ENCODE data around the gene ARPP19. TPM values are rescaled to one million over a fixed set of nuclear protein-coding genes. Genes with fewer than 3 reads are reported as not detected.
"Not testable (repeated sequence)": the region's sequence is repeated elsewhere in the genome, so short reads cannot be mapped to it uniquely, and the experiment has no call there.

ARPP19 gene
- total and polyA plus RNA-seq, 2 experiments from 2014 or later, result 52.7 to 130 TPM

- H3K36me3 ChIP-seq (replicated peaks; ENCODE audit: insufficient read depth, low read depth), result no peaks in the 10 kb centered on the region
- DNase-seq (ENCODE audit: low spot score), result no peak
These were observed 40.8 kb upstream of the ARPP19 start for GRCh38 chr15:52609593-52609992.

GRCh38 chr15:52584414-52584813 is 15.6 kb upstream of the ARPP19 start:
- TF ChIP-seq CTCF (IDR thresholded peaks at IDR 0.05; ENCODE audit: poor library complexity), result no peak
- TF ChIP-seq EZH2phosphoT487 (IDR thresholded peaks at IDR 0.05; ENCODE audit: low read depth, severe bottlenecking, unreplicated experiment), result no peak
- TF ChIP-seq EZH2 (IDR thresholded peaks at IDR 0.05; ENCODE audit: borderline replicate concordance), result no peak
- no peaks in the 10 kb centered on the region for H3K27me3 ChIP-seq
- no peak overlapping the region for H2AFZ ChIP-seq
- no peak for DNase-seq (ENCODE audit: low spot score)
- no peaks in the 10 kb centered on the region for H4K20me1 ChIP-seq (ENCODE audit: insufficient read depth, poor library complexity, severe bottlenecking)
- no peak overlapping the region for H3K27ac ChIP-seq
- H3K36me3 ChIP-seq (replicated peaks; ENCODE audit: insufficient read depth, low read depth), result peaks cover 3% of the 10 kb centered on the region
- no peaks in the 10 kb centered on the region for H3K79me2 ChIP-seq
- no peak overlapping the region for H3K4me2 ChIP-seq
- H3K4me3 ChIP-seq, result no peak overlapping the region
- H3K9me3 ChIP-seq (ENCODE audit: low read depth), result no peaks in the 10 kb centered on the region
- no peaks in the 10 kb centered on the region for H3K4me1 ChIP-seq (ENCODE audit: insufficient read depth)
- no peaks in the 10 kb centered on the region for H3K9me2 ChIP-seq (replicated peaks; ENCODE audit: insufficient read depth)
- WGBS (ENCODE audit: low lambda C conversion rate, missing lambda C conversion rate), result 97% methylated on average over 7 of the region's 7 CpGs

More at GRCh38 chr15:52609593-52609992, 40.8 kb upstream of the ARPP19 start:
- H3K27me3 ChIP-seq, result no peaks in the 10 kb centered on the region
- no peaks in the 10 kb centered on the region for H3K9me2 ChIP-seq (replicated peaks; ENCODE audit: insufficient read depth)
- no peak overlapping the region for H3K4me3 ChIP-seq
- no peak overlapping the region for H2AFZ ChIP-seq
- H3K9me3 ChIP-seq (ENCODE audit: low read depth), result no peaks in the 10 kb centered on the region
- H3K4me2 ChIP-seq, result no peak overlapping the region
- H4K20me1 ChIP-seq (ENCODE audit: insufficient read depth, poor library complexity, severe bottlenecking), result no peaks in the 10 kb centered on the region
- H3K27ac ChIP-seq, result no peak overlapping the region
- TF ChIP-seq EZH2phosphoT487 (IDR thresholded peaks at IDR 0.05; ENCODE audit: low read depth, severe bottlenecking, unreplicated experiment), result no peak
- no peak for TF ChIP-seq CTCF (IDR thresholded peaks at IDR 0.05; ENCODE audit: poor library complexity)
- no peak for TF ChIP-seq EZH2 (IDR thresholded peaks at IDR 0.05; ENCODE audit: borderline replicate concordance)
- no peaks in the 10 kb centered on the region for H3K4me1 ChIP-seq (ENCODE audit: insufficient read depth)
- WGBS (ENCODE audit: low lambda C conversion rate, missing lambda C conversion rate), result 97% methylated on average over 5 of the region's 5 CpGs
- H3K79me2 ChIP-seq, result no peaks in the 10 kb centered on the region

- no peak for TF ChIP-seq CTCF (IDR thresholded peaks at IDR 0.05; ENCODE audit: poor library complexity)
- no peak for TF ChIP-seq EZH2phosphoT487 (IDR thresholded peaks at IDR 0.05; ENCODE audit: low read depth, severe bottlenecking, unreplicated experiment)
- no peak for TF ChIP-seq EZH2 (IDR thresholded peaks at IDR 0.05; ENCODE audit: borderline replicate concordance)
- Histone ChIP-seq H2AFZ (no peak overlapping the region), H4K20me1 (ENCODE audit: insufficient read depth, poor library complexity, severe bottlenecking) (no peaks in the 10 kb centered on the region), H3K27me3 (no peaks in the 10 kb centered on the region), H3K79me2 (no peaks in the 10 kb centered on the region), H3K4me1 (ENCODE audit: insufficient read depth) (no peaks in the 10 kb centered on the region), H3K4me2 (no peak overlapping the region), H3K27ac (no peak overlapping the region), H3K36me3 (replicated peaks; ENCODE audit: insufficient read depth, low read depth) (peaks cover 3% of the 10 kb centered on the region), H3K9me3 (ENCODE audit: low read depth) (no peaks in the 10 kb centered on the region), H3K9me2 (replicated peaks; ENCODE audit: insufficient read depth) (no peaks in the 10 kb centered on the region), H3K4me3 (no peak overlapping the region)
- 82% methylated on average over 8 of the region's 8 CpGs for WGBS (ENCODE audit: low lambda C conversion rate, missing lambda C conversion rate)
- no peak for DNase-seq (ENCODE audit: low spot score)
These were observed 11.0 kb upstream of the ARPP19 start for GRCh38 chr15:52579852-52580251.

- H3K79me2 ChIP-seq, result no peaks in the 10 kb centered on the region
- no peaks in the 10 kb centered on the region for H4K20me1 ChIP-seq (ENCODE audit: insufficient read depth, poor library complexity, severe bottlenecking)
- H3K4me3 ChIP-seq, result no peak overlapping the region
- no peak overlapping the region for H2AFZ ChIP-seq
- DNase-seq (ENCODE audit: low spot score), result no peak
- no peaks in the 10 kb centered on the region for H3K4me1 ChIP-seq (ENCODE audit: insufficient read depth)
- H3K9me2 ChIP-seq (replicated peaks; ENCODE audit: insufficient read depth), result no peaks in the 10 kb centered on the region
- H3K36me3 ChIP-seq (replicated peaks; ENCODE audit: insufficient read depth, low read depth), result peaks cover 3% of the 10 kb centered on the region
- no peak overlapping the region for H3K4me2 ChIP-seq
- no peaks in the 10 kb centered on the region for H3K27me3 ChIP-seq
- no peaks in the 10 kb centered on the region for H3K9me3 ChIP-seq (ENCODE audit: low read depth)
- 90% methylated on average over 2 of the region's 2 CpGs for WGBS (ENCODE audit: low lambda C conversion rate, missing lambda C conversion rate)
- TF ChIP-seq EZH2phosphoT487 (IDR thresholded peaks at IDR 0.05; ENCODE audit: low read depth, severe bottlenecking, unreplicated experiment), result no peak
- no peak overlapping the region for H3K27ac ChIP-seq
These were observed 7.9 kb upstream of the ARPP19 start for GRCh38 chr15:52576692-52577091.

GRCh38 chr15:52575573-52575972 is 6.7 kb upstream of the ARPP19 start:
- not testable (repeated sequence) for H3K4me3 ChIP-seq; H3K4me1 ChIP-seq (ENCODE audit: insufficient read depth); H4K20me1 ChIP-seq (ENCODE audit: insufficient read depth, poor library complexity, severe bottlenecking); H3K9me2 ChIP-seq (replicated peaks; ENCODE audit: insufficient read depth); H2AFZ ChIP-seq; DNase-seq (ENCODE audit: low spot score); H3K9me3 ChIP-seq (ENCODE audit: low read depth); H3K4me2 ChIP-seq; H3K27me3 ChIP-seq; H3K27ac ChIP-seq; H3K79me2 ChIP-seq; H3K36me3 ChIP-seq (replicated peaks; ENCODE audit: insufficient read depth, low read depth)
- 84% methylated on average over 7 of the region's 7 CpGs for WGBS (ENCODE audit: low lambda C conversion rate, missing lambda C conversion rate)

Data from hepatocyte (in vitro differentiated cells).